ENCODE data around the gene HIVEP3. TPM values are rescaled to one million over a fixed set of nuclear protein-coding genes. Genes with fewer than 3 reads are reported as not detected.

HIVEP3 gene
- total RNA-seq, 4 donors from 2014 or later: 5.3 to 17.3 (median 9.1) TPM

DNA sequence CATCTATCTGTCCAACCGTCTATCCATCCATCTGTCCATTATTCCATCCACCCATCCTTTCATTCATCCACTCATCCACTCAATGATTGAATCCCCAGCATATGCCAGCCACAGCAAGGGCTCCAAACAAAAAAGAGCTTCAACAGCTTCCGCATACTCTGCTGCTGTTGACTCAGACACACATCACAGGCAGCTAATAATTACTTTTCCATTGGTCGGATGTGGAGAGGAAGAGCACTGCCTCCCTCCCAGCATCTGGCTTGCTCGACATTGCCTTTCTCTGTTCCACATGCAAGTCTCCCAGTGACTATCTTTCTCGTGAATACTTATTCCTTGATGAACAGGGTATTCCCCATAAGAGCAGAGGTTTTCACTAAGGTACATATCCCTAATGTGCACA, 176.5 kb downstream of the HIVEP3 start:
- H3K4me3 ChIP-seq (ENCODE audit: low read depth, poor library complexity, severe bottlenecking): no peak overlapping the region
- no peak for TF ChIP-seq POLR2A (IDR thresholded peaks at IDR 0.05)
- TF ChIP-seq, protein P1, sequence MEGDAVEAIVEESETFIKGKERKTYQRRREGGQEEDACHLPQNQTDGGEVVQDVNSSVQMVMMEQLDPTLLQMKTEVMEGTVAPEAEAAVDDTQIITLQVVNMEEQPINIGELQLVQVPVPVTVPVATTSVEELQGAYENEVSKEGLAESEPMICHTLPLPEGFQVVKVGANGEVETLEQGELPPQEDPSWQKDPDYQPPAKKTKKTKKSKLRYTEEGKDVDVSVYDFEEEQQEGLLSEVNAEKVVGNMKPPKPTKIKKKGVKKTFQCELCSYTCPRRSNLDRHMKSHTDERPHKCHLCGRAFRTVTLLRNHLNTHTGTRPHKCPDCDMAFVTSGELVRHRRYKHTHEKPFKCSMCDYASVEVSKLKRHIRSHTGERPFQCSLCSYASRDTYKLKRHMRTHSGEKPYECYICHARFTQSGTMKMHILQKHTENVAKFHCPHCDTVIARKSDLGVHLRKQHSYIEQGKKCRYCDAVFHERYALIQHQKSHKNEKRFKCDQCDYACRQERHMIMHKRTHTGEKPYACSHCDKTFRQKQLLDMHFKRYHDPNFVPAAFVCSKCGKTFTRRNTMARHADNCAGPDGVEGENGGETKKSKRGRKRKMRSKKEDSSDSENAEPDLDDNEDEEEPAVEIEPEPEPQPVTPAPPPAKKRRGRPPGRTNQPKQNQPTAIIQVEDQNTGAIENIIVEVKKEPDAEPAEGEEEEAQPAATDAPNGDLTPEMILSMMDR (IDR thresholded peaks at IDR 0.05): no peak
- 47 to 48% methylated on average over 5 of the region's 5 CpGs for WGBS, 2 donors
- intact Hi-C loops (cut with DNase I; ENCODE audit: low total_unique reads): no loop called here
- DNase-seq (ENCODE audit: low spot score in 2 of 2): no peak

- WGBS, 2 donors: 64 to 91% methylated on average over 7 of the region's 7 CpGs
These were observed 177.5 kb downstream of the HIVEP3 start for GRCh38 chr1:41741244-41741643.

GRCh38 chr1:41740630-41741239, 178.0 kb downstream of the HIVEP3 start:
- no peak for DNase-seq (ENCODE audit: low spot score in 2 of 2)
- H3K4me3 ChIP-seq (ENCODE audit: low read depth, poor library complexity, severe bottlenecking): no peak overlapping the region
- 27 to 36% methylated on average over 5 of the region's 5 CpGs for WGBS, 2 donors
- no peak for TF ChIP-seq POLR2A (IDR thresholded peaks at IDR 0.05)
- TF ChIP-seq, protein P1 (IDR thresholded peaks at IDR 0.05): no peak
- intact Hi-C loops (cut with DNase I; ENCODE audit: low total_unique reads): no loop called here

More at GRCh38 chr1:41741244-41741643, 177.5 kb downstream of the HIVEP3 start:
- TF ChIP-seq POLR2A (IDR thresholded peaks at IDR 0.05): no peak
- TF ChIP-seq, protein P1 (IDR thresholded peaks at IDR 0.05): no peak
- intact Hi-C loops (cut with DNase I; ENCODE audit: low total_unique reads): no loop called here
- DNase-seq (ENCODE audit: low spot score in 2 of 2): no peak
- no peak overlapping the region for H3K4me3 ChIP-seq (ENCODE audit: low read depth, poor library complexity, severe bottlenecking)

- DNase-seq (ENCODE audit: low spot score in 2 of 2): no peak
- TF ChIP-seq, protein P1 (IDR thresholded peaks at IDR 0.05): no peak
- TF ChIP-seq POLR2A (IDR thresholded peaks at IDR 0.05): no peak
- 91 to 97% methylated on average over 5 of the region's 5 CpGs for WGBS, 2 donors
- intact Hi-C loops (cut with DNase I; ENCODE audit: low total_unique reads): no loop called here
- H3K4me3 ChIP-seq (ENCODE audit: low read depth, poor library complexity, severe bottlenecking): no peak overlapping the region
These were observed 178.7 kb downstream of the HIVEP3 start for GRCh38 chr1:41740058-41740457.

GRCh38 chr1:41739061-41739955, 179.4 kb downstream of the HIVEP3 start:
- H3K4me3 ChIP-seq (ENCODE audit: low read depth, poor library complexity, severe bottlenecking): no peak overlapping the region
- 16 to 19% methylated on average over 20 to 21 of the region's 21 CpGs for WGBS, 2 donors
- peak; percentile 84 to 95 for DNase-seq (ENCODE audit: low spot score in 2 of 2)
- intact Hi-C loops (cut with DNase I; ENCODE audit: low total_unique reads): no loop called here
- TF ChIP-seq POLR2A (IDR thresholded peaks at IDR 0.05): no peak
- TF ChIP-seq, protein P1 (IDR thresholded peaks at IDR 0.05): no peak

Measured in lower leg skin (tissue), 4 donors.